H1 (cell line): Measurements from ENCODE around the gene SRSF2. TPM values are rescaled to one million over a fixed set of nuclear protein-coding genes. Genes with fewer than 3 reads are reported as not detected.

ENCODE experiments used
- CTBP2 ChIP-seq: IDR thresholded peaks from 2 replicates; pipeline ENCODE4 v1.7.0; 2011; ENCODE audit warnings: borderline replicate concordance, mild to moderate bottlenecking, moderate library complexity, mixed read lengths, low read length; ENCODE audit not compliant: insufficient read depth, insufficient read length
- HDAC2 ChIP-seq, 2 experiments: fragments of 300-600 bp in 1 of 2; sonication (generic) in 1 of 2; IDR thresholded peaks; 2 replicates each; pipeline ENCODE4 v1.6.1; 2011 to 2012; ENCODE audit warnings: low read depth in 2 of 2, low read length in 2 of 2, mild to moderate bottlenecking in 2 of 2, moderate library complexity in 2 of 2, borderline replicate concordance in 1 of 2, inconsistent platforms in 1 of 2
- polyA plus RNA-seq, 7 experiments: library from polyadenylated mRNA; depleted of rRNA in 3 of 7; stranded (reverse) in 5 of 7; unstranded in 2 of 7; fragments of >200 nt in 5 of 7; fragments of 200-250 nt in 2 of 7; gene quantifications; 1 replicate in 5 of 7; 2 replicates in 1 of 7; 4 replicates in 1 of 7; pipeline versions ENCODE4 v1.2.1 to v1.2.3, GENCODE V29; 2011 to 2013; ENCODE audit warnings: missing spikeins in 2 of 7, mixed read lengths in 2 of 7
- total RNA-seq: library from RNA; stranded (reverse); fragmentation: NEBNext Ultra II Directional; extraction: Animal tissue kit (Norgen Biotek cat#: 25700); gene quantifications from 2 replicates; pipeline ENCODE4 v1.2.1, GENCODE V29; 2021
- TF ChIP-seq, protein P1 (sequence below): IDR thresholded peaks from 2 replicates; pipeline ENCODE4 v1.6.1; 2012; ENCODE audit warnings: inconsistent platforms

SRSF2 gene
- total and polyA plus RNA-seq, 2 of the 8 experiments (the other 6 are each of a cell fraction or from before 2014, with no cell fraction given), result 397 to 401 TPM

DNA sequence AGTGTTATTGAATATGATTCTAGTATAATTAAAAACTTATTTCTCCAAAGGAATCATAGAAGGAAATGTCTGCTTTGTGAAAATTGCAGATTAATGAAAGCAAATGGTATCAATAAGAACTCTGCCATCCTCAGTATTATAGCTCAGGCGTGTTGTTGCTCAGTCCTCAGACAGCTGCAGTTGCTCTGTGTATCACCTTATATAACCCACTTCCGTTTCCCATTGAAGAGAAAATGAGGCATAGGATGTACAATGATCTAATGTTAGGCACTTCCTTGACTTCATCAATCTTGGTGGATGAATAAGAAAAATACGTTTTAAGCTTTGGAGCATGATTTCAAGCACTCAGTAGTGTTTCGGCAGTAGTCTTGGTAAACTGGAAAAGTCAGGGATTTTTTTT lies 14.9 kb upstream of the SRSF2 start (continued):
- TF ChIP-seq, protein P1, sequence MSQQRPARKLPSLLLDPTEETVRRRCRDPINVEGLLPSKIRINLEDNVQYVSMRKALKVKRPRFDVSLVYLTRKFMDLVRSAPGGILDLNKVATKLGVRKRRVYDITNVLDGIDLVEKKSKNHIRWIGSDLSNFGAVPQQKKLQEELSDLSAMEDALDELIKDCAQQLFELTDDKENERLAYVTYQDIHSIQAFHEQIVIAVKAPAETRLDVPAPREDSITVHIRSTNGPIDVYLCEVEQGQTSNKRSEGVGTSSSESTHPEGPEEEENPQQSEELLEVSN, result no peak
- no peak for TF ChIP-seq CTBP2
- TF ChIP-seq HDAC2 (IDR thresholded peaks at IDR 0.05; ENCODE audit: borderline replicate concordance in 1 of 2, low read depth in 2 of 2, low read length in 2 of 2), result no peak
